IMR-90 (cell line): ENCODE results near the gene ARHGAP15. TPM values are rescaled to one million over a fixed set of nuclear protein-coding genes. Genes with fewer than 3 reads are reported as not detected.

Experiments used
- ATAC-seq: fragments of 200-7000 bp; cut with Tn5 transposase; 2 replicates; pipeline ENCODE4 v1.9.1; 2020; ENCODE audit warnings: low read depth, mild to moderate bottlenecking, moderate library complexity
- BruUV-seq: library from RNA; stranded (reverse); fragments of 400-500 nt; replicated peaks from 2 replicates; lab custom pipeline; 2021; lab: Mats Ljungman, UMichigan
- CTCF ChIA-PET: fragments of 300-600 bp; formaldehyde crosslinking; extraction: SDS; loops from one replicate; lab custom pipeline; 2021; ENCODE audit warnings: antibody characterized with exemption; lab: Yijun Ruan, JAX
- POLR2A ChIA-PET: fragments of 300-600 bp; sonication (Branson Sonifier 250); formaldehyde crosslinking; loops from one replicate; lab custom pipeline; 2022; ENCODE audit warnings: antibody characterized with exemption; ENCODE audit not compliant: unreplicated experiment; lab: Charles Lee
- DNase-seq: peaks from one replicate; pipeline ENCODE4 v3.0.0; 2013
- H2AFZ ChIP-seq: replicated peaks from 2 replicates; pipeline ENCODE3; 2013; ENCODE audit warnings: low read length, mild to moderate bottlenecking; ENCODE audit not compliant: poor library complexity
- H2AK5ac ChIP-seq: 2 replicates; pipeline ENCODE4 v1.6.1; 2013; ENCODE audit warnings: low read depth, low read length, inconsistent platforms
- H2AK9ac ChIP-seq: replicated peaks from 2 replicates; pipeline ENCODE3; 2013; ENCODE audit warnings: mild to moderate bottlenecking, low read depth, low read length, moderate library complexity; ENCODE audit not compliant: poor library complexity
- H2BK120ac ChIP-seq: 2 replicates; pipeline ENCODE4 v1.6.1; 2013; ENCODE audit warnings: low read depth, low read length, inconsistent platforms
- H2BK15ac ChIP-seq: 3 replicates; pipeline ENCODE4 v1.6.1; 2013; ENCODE audit warnings: low read depth, low read length, inconsistent platforms
- H2BK20ac ChIP-seq: 2 replicates; pipeline ENCODE4 v1.6.1; 2013; ENCODE audit warnings: low read depth, mild to moderate bottlenecking, inconsistent platforms, low read length, moderate library complexity
- H2BK5ac ChIP-seq: 2 replicates; pipeline ENCODE4 v1.6.1; 2013; ENCODE audit warnings: mild to moderate bottlenecking, low read depth, low read length, inconsistent platforms; ENCODE audit not compliant: poor library complexity, severe bottlenecking
- H3K14ac ChIP-seq: replicated peaks from 2 replicates; pipeline ENCODE4 v1.6.1; 2013; ENCODE audit warnings: low read depth, low read length, inconsistent platforms
- H3K18ac ChIP-seq: 2 replicates; pipeline ENCODE4 v1.6.1; 2013; ENCODE audit warnings: low read depth, low read length, control low read depth
- H3K23ac ChIP-seq: 2 replicates; pipeline ENCODE4 v1.6.1; 2013; ENCODE audit warnings: low read depth, low read length, inconsistent platforms
- H3K27ac ChIP-seq: 2 replicates; pipeline ENCODE4 v1.5.1; 2013; ENCODE audit warnings: mild to moderate bottlenecking, control low read depth, low read length; ENCODE audit not compliant: insufficient read depth
- H3K27me3 ChIP-seq: 2 replicates; pipeline ENCODE4 v1.6.1; 2013; ENCODE audit warnings: low read length; ENCODE audit not compliant: control insufficient read depth, insufficient read depth
- H3K36me3 ChIP-seq: 2 replicates; pipeline ENCODE4 v1.6.1; 2013; ENCODE audit warnings: low read length, mixed read lengths; ENCODE audit not compliant: control insufficient read depth, insufficient read depth
- H3K4ac ChIP-seq: 2 replicates; pipeline ENCODE4 v1.6.1; 2013; ENCODE audit warnings: low read depth, low read length, inconsistent platforms
- H3K4me1 ChIP-seq: 2 replicates; pipeline ENCODE4 v1.6.1; 2013; ENCODE audit warnings: low read length, mixed read lengths; ENCODE audit not compliant: control insufficient read depth, insufficient read depth
- H3K4me2 ChIP-seq: 2 replicates; pipeline ENCODE4 v1.6.1; 2013; ENCODE audit warnings: low read depth, mild to moderate bottlenecking, control low read depth, low read length, moderate library complexity
- H3K4me3 ChIP-seq: 2 replicates; pipeline ENCODE4 v1.5.1; 2013; ENCODE audit warnings: low read depth, mild to moderate bottlenecking, control low read depth, low read length, moderate library complexity; ENCODE audit not compliant: insufficient read depth
- H3K56ac ChIP-seq: 2 replicates; pipeline ENCODE4 v1.6.1; 2013; ENCODE audit warnings: low read length, inconsistent platforms; ENCODE audit not compliant: insufficient read depth; ENCODE audit errors: extremely low read depth
- H3K79me1 ChIP-seq, 2 experiments: 2 replicates each; pipeline ENCODE4 v1.6.1; 2013; ENCODE audit warnings: low read length in 2 of 2, inconsistent platforms in 1 of 2, low read depth in 1 of 2
- H3K9ac ChIP-seq: 2 replicates; pipeline ENCODE4 v1.6.1; 2013; ENCODE audit warnings: low read depth, low read length, control low read depth
- H3K9me1 ChIP-seq: 2 replicates; pipeline ENCODE4 v1.6.1; 2013; ENCODE audit warnings: low read length, inconsistent platforms; ENCODE audit not compliant: insufficient read depth
- H3K9me3 ChIP-seq: 2 replicates; pipeline ENCODE4 v1.6.1; 2013; ENCODE audit warnings: low read length; ENCODE audit not compliant: control insufficient read depth, insufficient read depth
- H4K20me1 ChIP-seq: 2 replicates; pipeline ENCODE4 v1.6.1; 2013; ENCODE audit warnings: low read length, inconsistent platforms; ENCODE audit not compliant: insufficient read depth
- H4K5ac ChIP-seq: 2 replicates; pipeline ENCODE4 v1.6.1; 2013; ENCODE audit warnings: mild to moderate bottlenecking, low read depth, low read length, control low read depth
- H4K8ac ChIP-seq, 2 experiments: 2 replicates each; pipeline ENCODE4 v1.6.1; 2013; ENCODE audit warnings: low read depth in 2 of 2, low read length in 2 of 2, control low read depth in 1 of 2, inconsistent platforms in 1 of 2
- H4K91ac ChIP-seq: 2 replicates; pipeline ENCODE4 v1.6.1; 2013; ENCODE audit warnings: low read depth, low read length, inconsistent platforms; ENCODE audit not compliant: insufficient read depth
- CEBPB ChIP-seq: IDR thresholded peaks from 2 replicates; pipeline ENCODE4 v1.6.1; 2012; ENCODE audit warnings: low read depth, low read length, improper control_type of control experiment
- RCOR1 ChIP-seq: IDR thresholded peaks from 2 replicates; pipeline ENCODE4 v1.6.1; 2012; ENCODE audit warnings: mild to moderate bottlenecking, low read length, improper control_type of control experiment; ENCODE audit not compliant: insufficient replicate concordance
- RFX5 ChIP-seq: IDR thresholded peaks from 2 replicates; pipeline ENCODE4 v1.8.0; 2012; ENCODE audit warnings: low read depth, mild to moderate bottlenecking, low read length, moderate library complexity
- WGBS, 2 experiments: methylation state at CpG; one replicate each; pipeline versions ENCODE4 v1.1.5 to v1.1.7; 2013; ENCODE audit warnings: missing lambda C conversion rate in 2 of 2; ENCODE audit not compliant: insufficient read length in 1 of 2; ENCODE audit errors: extremely low coverage in 2 of 2; 5-methylcytosine and 5-hydroxymethylcytosine counted together
- dilution Hi-C: fragments of 300-500 bp; cut with HindIII; formaldehyde crosslinking; loops from one replicate; pipeline ENCODE4 v1.14.3; 2018; ENCODE audit warnings: low sequenced_read_pairs; ENCODE audit not compliant: unreplicated experiment
- in situ Hi-C: fragments of 300-500 bp; cut with MboI; formaldehyde crosslinking; loops from 3 replicates; pipeline ENCODE4 v1.14.3; 2019; ENCODE audit warnings: low sequenced_read_pairs, inconsistent platforms, mixed read lengths
- intact Hi-C: fragments of 100-400 bp; cut with micrococcal nuclease; formaldehyde crosslinking; loops from 2 replicates; pipeline ENCODE4 v1.10.0; 2022
- polyA plus RNA-seq, 3 experiments: library from polyadenylated mRNA; depleted of rRNA; stranded (reverse); fragments of >200 nt; gene quantifications; 2 replicates each; pipeline ENCODE4 v1.2.3, GENCODE V29; 2012; ENCODE audit warnings: low replicate concordance in 1 of 3
- total RNA-seq: library from RNA; depleted of rRNA; stranded (reverse); fragments of >200 nt; gene quantifications from 2 replicates; pipeline ENCODE4 v1.2.3, GENCODE V29; 2012

The ARHGAP15 gene
- total and polyA plus RNA-seq, 2 of the 4 experiments (the other 2 are of a cell fraction) = not detected

DNA sequence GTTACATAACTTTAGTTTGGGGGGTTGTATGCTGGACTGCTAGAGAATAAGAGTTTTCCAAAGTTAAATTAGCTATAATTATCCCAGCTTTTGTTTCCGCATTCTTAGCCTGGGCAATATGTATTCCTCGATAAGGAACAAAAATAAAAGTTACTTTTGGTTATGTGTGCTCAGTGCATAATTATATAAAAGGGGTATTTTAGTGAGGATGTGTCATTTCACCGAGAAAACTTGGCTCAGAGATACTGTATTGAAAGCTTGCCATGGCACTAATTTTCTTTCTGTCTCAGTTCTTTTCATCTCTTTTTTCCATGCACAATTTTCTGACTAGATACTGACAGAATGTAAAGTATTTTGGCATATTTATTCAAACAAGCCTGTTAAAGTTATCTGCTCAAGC lies 28.2 kb downstream of the ARHGAP15 start:
- H4K20me1 ChIP-seq = no peaks in the 10 kb centered on the region
- dilution Hi-C loops = no loop called here
- H2BK5ac ChIP-seq = no peak overlapping the region
- H3K18ac ChIP-seq = no peak overlapping the region
- H3K56ac ChIP-seq = no peak overlapping the region
- no peak overlapping the region for H4K91ac ChIP-seq
- ChIA-PET POLR2A (no interaction called here), CTCF (no interaction called here)
- intact Hi-C loops = no loop called here
- H3K4ac ChIP-seq = no peak overlapping the region
- H3K27ac ChIP-seq = no peak overlapping the region
- no peaks in the 10 kb centered on the region for H3K9me3 ChIP-seq
- no peaks in the 10 kb centered on the region for H3K4me1 ChIP-seq
- no peaks in the 10 kb centered on the region for H3K9me1 ChIP-seq
- H3K23ac ChIP-seq = no peak overlapping the region
- H3K4me3 ChIP-seq = no peak overlapping the region
- no peak overlapping the region for H2BK15ac ChIP-seq
- no peak overlapping the region for H2AFZ ChIP-seq
- H4K5ac ChIP-seq = no peak overlapping the region
- no peaks in the 10 kb centered on the region for H3K79me1 ChIP-seq
- no peak overlapping the region for H3K4me2 ChIP-seq
- BruUV-seq = no TSS peak
- no peak overlapping the region for H2BK120ac ChIP-seq
- no peak overlapping the region for H3K9ac ChIP-seq
- TF ChIP-seq RFX5 (no peak), RCOR1 (no peak), CEBPB (no peak)
- H4K8ac ChIP-seq = no peak overlapping the region
- 40% methylated on average over 1 of the region's 3 CpGs; no CpG with 5 or more reads in 1 of the 2 experiments for WGBS, 2 experiments
- H3K14ac ChIP-seq = no peak overlapping the region
- H2AK5ac ChIP-seq = no peak overlapping the region
- H3K27me3 ChIP-seq = peaks cover 16% of the 10 kb centered on the region
- in situ Hi-C loops = no loop called here
- ATAC-seq (no peak), DNase-seq (no peak)
- H2AK9ac ChIP-seq = no peak overlapping the region
- no peaks in the 10 kb centered on the region for H3K36me3 ChIP-seq
- no peak overlapping the region for H2BK20ac ChIP-seq
